Activated naive CD4-positive, alpha-beta T cell treated with anti-CD3 and anti-CD28 coated beads, Interleukin-2, amount 50 U/mL, for 24 hours (primary cell): ENCODE data around the gene FGF11.
"Not testable (repeated sequence)": the region's sequence is repeated elsewhere in the genome, so short reads cannot be mapped to it uniquely, and the experiment has no call there.

Experiments used
- H3K27ac Mint-ChIP-seq: one replicate; pipeline ENCODE4 v1.8.0; 2021; ENCODE audit warnings: mild to moderate bottlenecking, mixed read lengths
- H3K27me3 Mint-ChIP-seq: one replicate; pipeline ENCODE4 v1.8.0; 2021; ENCODE audit warnings: mixed read lengths
- H3K36me3 Mint-ChIP-seq: one replicate; pipeline ENCODE4 v1.8.0; 2021; ENCODE audit warnings: mixed read lengths
- H3K4me1 Mint-ChIP-seq: one replicate; pipeline ENCODE4 v1.8.0; 2021; ENCODE audit warnings: mixed read lengths
- H3K4me3 Mint-ChIP-seq: one replicate; pipeline ENCODE4 v1.8.0; 2021; ENCODE audit warnings: mild to moderate bottlenecking, mixed read lengths
- H3K9me3 Mint-ChIP-seq: one replicate; pipeline ENCODE4 v1.8.0; 2021; ENCODE audit warnings: mixed read lengths

The FGF11 gene

DNA sequence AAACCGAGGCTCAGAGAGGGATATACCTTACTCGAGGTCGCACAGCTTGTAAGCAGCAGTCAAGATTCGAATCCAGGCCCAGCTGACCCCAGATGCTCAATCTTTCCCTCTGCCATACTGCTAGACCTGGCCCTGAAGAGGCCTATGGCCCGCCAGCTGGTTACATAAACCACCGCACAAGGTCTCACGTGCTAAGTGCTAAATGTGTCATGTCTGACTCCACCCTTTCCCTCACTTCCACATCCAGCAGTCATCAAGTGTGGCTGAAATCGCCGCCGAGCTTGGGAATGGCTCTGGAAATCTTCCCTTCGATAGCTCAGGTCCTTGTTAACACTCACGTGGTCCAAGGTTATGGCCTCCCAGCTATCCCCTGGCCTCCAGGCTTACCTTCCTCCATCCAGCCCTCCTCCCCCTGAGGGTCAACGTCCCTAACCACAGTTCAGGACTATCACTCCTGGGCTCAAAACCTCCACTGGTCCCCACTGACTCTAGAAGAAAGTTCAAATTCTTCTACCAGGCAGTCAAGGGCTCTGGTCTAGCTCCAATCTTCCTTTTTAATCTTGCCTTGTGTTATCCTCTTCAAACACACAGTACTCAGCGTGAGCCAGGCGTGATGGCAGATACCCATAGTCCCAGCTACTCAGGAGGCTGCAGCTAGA is 36.6 kb downstream of the FGF11 start:
- Mint-ChIP-seq H3K9me3 (no peaks in the 10 kb centered on the region), H3K4me1 (peaks cover 62% of the 10 kb centered on the region), H3K27ac (peak overlapping the region; percentile 74), H3K27me3 (no peaks in the 10 kb centered on the region), H3K4me3 (no peak overlapping the region), H3K36me3 (no peaks in the 10 kb centered on the region)

DNA sequence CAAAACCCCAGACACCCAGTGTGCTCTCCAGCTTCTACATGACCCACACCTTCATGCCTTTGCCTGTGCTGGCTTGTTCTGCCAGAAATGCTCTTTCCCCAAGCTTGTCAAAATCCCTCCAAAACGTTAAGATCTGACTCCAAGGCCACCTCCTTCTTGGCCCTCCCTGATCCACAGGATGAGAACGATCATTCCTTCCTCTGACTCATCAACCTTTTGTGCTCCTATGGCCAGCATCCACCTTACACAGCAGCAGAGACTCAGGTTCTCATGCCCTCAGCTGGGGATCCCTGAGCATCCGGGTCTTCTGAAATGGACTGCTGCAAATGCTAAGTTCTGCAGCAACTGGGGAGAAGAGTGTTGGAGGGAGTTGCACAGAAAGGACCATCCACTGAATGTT is 37.2 kb downstream of the FGF11 start:
- H3K9me3 Mint-ChIP-seq, result no peaks in the 10 kb centered on the region
- H3K4me3 Mint-ChIP-seq, result peak overlapping the region; percentile 59
- H3K27ac Mint-ChIP-seq, result peak overlapping the region; percentile 74
- peaks cover 62% of the 10 kb centered on the region for H3K4me1 Mint-ChIP-seq
- no peaks in the 10 kb centered on the region for H3K36me3 Mint-ChIP-seq
- no peaks in the 10 kb centered on the region for H3K27me3 Mint-ChIP-seq

DNA sequence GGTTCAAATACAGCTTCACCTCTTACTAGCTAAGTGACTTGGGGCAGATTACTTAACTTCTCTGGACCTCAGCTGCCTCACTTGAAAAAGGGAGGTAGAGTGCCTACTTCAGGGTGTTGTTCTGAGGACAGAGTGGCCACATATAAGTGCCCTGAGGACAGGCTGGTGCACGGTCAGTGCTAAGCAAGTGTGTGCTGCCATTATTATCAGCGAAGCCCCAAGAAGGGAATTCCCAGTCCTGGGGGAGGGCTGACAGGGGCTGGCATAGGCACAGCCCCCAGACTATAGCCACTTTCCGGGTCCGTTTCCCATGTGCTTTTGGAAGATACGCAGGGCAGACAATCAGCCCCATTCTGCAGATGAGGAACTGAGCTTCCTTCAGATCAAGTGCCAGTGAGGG is 37.6 kb downstream of the FGF11 start:
- Mint-ChIP-seq H3K27me3 (no peaks in the 10 kb centered on the region), H3K27ac (peak overlapping the region; percentile 74), H3K4me3 (peak overlapping the region; percentile 90), H3K4me1 (peaks cover 62% of the 10 kb centered on the region), H3K36me3 (no peaks in the 10 kb centered on the region), H3K9me3 (no peaks in the 10 kb centered on the region)

DNA sequence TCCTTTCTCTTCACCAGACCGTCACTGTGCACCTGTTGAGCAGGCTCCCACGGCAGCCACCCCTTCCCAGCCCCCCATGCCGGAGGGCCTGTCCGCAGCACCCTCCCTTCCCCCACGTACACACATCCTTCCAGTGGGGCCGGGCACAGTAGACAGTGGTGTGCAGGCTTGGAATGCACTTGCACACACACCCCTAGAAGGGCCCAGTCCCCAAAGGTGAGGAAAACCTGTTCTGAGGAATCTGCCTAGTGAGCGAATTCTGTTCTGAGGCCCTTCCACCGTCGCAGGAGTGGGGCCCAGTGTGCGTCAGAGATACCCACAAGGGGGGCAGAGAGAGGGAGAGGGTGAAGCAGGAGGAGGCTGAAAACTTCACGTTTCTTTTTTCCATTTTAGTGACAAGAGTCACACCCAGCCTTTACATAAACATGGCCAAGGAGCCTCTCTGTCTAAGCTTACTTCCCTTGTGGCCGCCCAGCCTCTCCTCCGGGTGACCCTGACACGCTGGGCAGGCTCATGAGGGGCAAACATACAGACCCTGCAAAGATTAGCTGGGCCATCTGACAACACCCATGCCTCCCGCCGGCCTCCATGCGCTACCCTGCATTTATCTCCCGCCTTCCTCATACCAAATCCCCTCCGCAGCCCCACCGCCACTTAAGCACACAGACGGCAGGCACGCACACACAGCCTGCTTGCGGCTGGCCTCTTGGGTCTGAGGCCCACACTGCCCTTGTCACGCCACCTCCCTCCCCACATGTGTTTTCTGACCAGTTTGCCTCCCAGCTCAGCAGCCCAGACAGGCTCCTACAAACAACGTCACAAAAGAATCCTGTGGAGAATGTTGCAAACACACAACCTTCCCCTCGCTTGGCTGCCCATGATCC is 38.3 kb downstream of the FGF11 start:
- Mint-ChIP-seq H3K4me3 (peak overlapping the region; percentile 90), H3K27me3 (no peaks in the 10 kb centered on the region), H3K27ac (peak overlapping the region; percentile 90), H3K36me3 (no peaks in the 10 kb centered on the region), H3K9me3 (no peaks in the 10 kb centered on the region), H3K4me1 (peaks cover 66% of the 10 kb centered on the region)

DNA sequence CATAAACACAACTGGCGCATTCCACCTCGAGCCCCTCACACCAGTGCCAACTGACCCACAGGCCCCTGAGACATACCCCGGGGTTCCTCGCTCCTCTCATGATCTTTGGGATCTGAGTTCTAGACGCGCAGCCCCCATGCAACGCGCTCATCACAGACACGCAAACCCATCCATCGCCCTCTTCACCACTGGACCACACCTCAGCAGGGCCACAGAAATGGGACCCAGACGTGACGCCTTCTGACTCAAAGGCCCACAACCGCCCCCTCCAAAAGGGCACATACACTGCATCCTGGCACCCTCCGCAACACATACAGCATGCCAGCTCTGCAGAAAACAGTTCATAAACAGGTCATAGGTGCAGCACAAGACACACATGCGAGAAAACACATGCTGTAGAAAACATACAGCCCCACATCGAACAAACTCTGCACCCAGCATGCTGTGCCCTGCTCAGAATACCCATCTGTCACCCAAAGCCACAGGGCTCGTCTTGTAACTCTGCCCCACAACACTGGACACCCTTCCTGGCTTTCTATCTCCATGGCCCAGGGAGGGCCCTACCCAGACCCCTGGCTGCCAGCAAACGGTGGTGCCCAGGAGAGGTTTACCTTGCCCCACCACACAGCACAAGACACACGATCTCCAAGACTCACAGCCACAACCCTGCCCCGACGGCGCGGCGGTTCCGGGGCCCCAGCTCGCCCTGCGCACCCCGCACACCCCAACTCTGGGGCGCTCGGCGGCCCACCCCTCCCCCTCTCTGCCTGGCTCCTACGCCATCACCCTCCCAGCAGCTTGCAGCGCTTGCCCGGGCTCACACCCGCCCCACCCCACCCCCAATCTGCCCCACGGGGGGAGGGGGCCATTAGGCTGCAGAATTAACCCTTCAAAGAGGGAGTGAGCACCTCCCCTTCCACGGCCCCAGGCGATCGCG is 39.2 kb downstream of the FGF11 start:
- peaks cover 70% of the 10 kb centered on the region for H3K4me1 Mint-ChIP-seq
- H3K9me3 Mint-ChIP-seq, result no peaks in the 10 kb centered on the region
- peak overlapping the region; percentile 90 for H3K27ac Mint-ChIP-seq
- no peaks in the 10 kb centered on the region for H3K36me3 Mint-ChIP-seq
- no peaks in the 10 kb centered on the region for H3K27me3 Mint-ChIP-seq
- H3K4me3 Mint-ChIP-seq, result peak overlapping the region; percentile 90

DNA sequence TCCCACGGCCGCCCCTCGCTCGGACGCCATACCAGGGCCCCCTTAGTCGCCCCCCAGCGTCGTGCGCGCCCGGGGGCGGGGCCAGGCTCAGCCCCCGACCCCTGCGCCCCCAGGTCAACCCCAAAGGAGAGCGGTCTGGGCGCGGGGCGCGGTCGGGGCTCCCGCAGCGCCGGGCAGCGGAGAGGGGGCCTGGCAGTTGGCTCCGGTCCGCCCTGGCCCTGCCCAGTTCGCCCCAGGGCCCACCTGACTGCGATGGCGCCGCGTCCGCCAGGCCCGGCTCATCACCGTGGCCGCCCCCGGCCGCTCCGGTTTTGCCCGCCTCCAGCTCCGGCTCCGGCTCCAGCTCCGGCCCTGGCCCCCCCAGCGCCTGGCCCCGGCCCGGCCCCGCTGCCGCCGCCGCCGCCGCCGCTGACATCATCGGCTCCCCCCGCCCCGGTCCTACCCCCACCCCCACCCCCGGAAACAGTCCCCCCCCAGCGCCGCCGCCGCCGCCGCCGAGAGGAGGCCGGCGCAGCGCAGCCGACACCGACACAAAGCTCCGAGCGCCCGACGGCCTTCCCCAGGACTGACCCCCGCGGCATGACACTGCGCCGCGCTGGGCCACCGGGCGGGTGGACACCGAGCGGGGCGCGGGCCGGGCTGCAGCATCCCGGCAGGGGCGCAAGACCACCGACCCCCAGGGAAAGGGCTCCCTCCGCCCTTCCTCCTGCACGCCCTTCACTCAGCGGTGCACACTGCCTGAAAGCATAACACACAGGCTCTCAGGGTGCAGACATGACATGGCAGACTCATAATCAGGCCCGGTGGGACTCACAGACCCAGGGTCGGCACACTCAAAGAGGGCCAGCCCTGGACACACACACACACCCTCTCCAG is 40.1 kb downstream of the FGF11 start, which contains the start of gene ZBTB4:
Gene ZBTB4 (minus strand): TSS at position 419 of the 876 bp plus-strand sequence. CDS start 12,830 bp downstream, outside the sequence.
- no peaks in the 10 kb centered on the region for H3K36me3 Mint-ChIP-seq
- no peaks in the 10 kb centered on the region for H3K27me3 Mint-ChIP-seq
- peak within 1 kb of the TSS; percentile 96 for H3K27ac Mint-ChIP-seq
- H3K4me3 Mint-ChIP-seq, result peak within 1 kb of the TSS; percentile 92
- no peaks in the 10 kb centered on the region for H3K9me3 Mint-ChIP-seq
- peaks cover 71% of the 10 kb centered on the region for H3K4me1 Mint-ChIP-seq

DNA sequence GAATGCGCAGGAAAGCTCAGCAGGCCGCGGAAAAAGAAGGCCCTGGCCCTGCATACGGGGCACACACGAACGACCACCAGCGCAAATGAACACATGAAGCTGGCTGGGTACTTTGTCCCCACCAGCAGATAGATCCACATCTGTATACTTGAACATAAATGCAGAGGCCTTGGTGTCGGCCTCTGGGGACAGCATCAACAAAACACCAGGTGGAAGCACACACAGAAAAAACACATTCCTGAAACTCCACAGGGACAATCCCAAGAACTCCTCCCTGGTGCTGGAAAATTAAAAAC is 40.7 kb downstream of the FGF11 start:
- Mint-ChIP-seq H3K27me3 (no peaks in the 10 kb centered on the region), H3K9me3 (no peaks in the 10 kb centered on the region), H3K4me3 (peak overlapping the region; percentile 92), H3K36me3 (peaks cover 3% of the 10 kb centered on the region), H3K27ac (peak overlapping the region; percentile 96), H3K4me1 (peaks cover 76% of the 10 kb centered on the region)

DNA sequence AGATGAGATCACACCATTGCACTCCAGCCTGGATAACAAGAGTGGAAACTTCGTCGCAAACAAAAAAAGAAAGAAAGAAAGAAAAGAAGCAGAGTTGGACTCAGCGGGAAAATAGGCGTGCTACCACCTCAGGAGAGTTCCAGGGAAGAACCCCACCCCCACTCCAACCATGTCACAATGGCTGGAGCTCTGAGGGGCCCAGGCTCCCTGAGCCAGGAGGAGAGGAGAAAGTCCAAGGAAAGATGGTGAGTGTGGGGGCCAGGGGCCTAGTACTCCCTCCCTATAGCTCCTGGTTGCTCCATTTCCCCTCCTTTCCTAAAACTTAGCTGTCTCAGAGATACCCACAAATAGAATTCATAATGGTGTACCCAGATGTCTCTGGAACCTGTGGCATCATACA is 42.0 kb downstream of the FGF11 start, which contains the start of gene SLC35G6:
Gene SLC35G6 (plus strand): TSS at position 172 of the 400 bp plus-strand sequence. CDS start 71 bp downstream, at position 243.
- Mint-ChIP-seq H3K4me3 (peak within 1 kb of the TSS; percentile 99), H3K4me1 (peaks cover 78% of the 10 kb centered on the region), H3K27ac (peak within 1 kb of the TSS; percentile 99)
- not testable (repeated sequence) for H3K9me3 Mint-ChIP-seq, H3K27me3 Mint-ChIP-seq, H3K36me3 Mint-ChIP-seq

DNA sequence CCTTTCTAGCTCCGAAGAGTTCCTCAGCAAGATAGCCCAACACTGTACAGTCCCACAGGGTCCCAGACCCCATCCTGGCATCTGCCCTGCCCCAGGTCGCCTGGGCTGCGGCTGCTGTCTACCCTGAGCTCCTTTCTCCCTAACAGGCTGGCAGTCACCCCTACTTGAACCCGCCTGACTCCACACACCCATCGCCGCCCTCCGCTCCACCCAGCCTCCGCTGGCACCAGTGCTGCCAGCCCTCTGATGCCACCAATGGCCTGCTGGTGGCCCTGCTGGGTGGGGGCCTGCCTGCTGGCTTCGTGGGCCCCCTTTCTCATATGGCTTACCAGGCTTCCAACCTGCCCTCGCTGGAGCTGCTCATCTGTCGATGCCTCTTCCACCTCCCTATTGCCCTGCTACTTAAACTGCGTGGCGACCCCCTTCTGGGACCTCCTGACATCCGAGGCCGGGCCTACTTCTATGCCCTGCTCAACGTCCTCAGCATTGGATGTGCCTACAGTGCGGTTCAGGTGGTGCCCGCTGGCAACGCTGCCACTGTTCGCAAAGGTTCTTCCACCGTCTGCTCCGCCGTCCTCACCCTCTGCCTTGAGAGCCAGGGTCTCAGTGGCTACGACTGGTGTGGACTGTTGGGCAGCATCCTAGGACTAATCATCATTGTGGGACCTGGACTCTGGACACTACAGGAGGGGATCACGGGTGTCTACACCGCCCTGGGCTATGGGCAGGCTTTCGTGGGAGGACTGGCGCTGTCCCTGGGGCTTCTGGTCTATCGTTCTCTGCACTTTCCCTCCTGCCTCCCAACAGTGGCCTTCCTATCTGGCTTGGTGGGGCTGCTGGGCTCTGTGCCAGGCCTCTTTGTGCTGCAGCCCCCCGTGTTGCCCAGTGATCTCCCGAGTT is 42.8 kb downstream of the FGF11 start:
- not testable (repeated sequence) for H3K27me3 Mint-ChIP-seq, H3K36me3 Mint-ChIP-seq, H3K9me3 Mint-ChIP-seq
- Mint-ChIP-seq H3K27ac (peak overlapping the region; percentile 99), H3K4me1 (peaks cover 75% of the 10 kb centered on the region), H3K4me3 (peak overlapping the region; percentile 99)

DNA sequence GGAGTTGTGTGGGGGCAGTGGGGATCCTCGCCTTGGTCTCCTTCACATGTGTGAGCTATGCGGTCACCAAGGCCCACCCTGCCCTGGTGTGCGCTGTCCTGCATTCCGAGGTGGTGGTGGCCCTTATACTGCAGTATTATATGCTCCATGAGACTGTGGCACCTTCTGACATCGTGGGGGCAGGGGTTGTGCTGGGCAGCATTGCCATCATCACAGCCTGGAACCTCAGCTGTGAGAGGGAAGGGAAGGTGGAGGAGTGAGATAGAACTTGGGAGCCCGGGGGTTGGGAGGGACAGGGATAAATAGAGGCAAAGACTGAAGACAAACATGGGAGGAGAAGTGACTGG is 43.4 kb downstream of the FGF11 start:
- Mint-ChIP-seq H3K4me1 (peaks cover 75% of the 10 kb centered on the region), H3K4me3 (peak overlapping the region; percentile 99), H3K27ac (peak overlapping the region; percentile 99)
- H3K36me3 Mint-ChIP-seq, H3K9me3 Mint-ChIP-seq, H3K27me3 Mint-ChIP-seq: not testable (repeated sequence)

DNA sequence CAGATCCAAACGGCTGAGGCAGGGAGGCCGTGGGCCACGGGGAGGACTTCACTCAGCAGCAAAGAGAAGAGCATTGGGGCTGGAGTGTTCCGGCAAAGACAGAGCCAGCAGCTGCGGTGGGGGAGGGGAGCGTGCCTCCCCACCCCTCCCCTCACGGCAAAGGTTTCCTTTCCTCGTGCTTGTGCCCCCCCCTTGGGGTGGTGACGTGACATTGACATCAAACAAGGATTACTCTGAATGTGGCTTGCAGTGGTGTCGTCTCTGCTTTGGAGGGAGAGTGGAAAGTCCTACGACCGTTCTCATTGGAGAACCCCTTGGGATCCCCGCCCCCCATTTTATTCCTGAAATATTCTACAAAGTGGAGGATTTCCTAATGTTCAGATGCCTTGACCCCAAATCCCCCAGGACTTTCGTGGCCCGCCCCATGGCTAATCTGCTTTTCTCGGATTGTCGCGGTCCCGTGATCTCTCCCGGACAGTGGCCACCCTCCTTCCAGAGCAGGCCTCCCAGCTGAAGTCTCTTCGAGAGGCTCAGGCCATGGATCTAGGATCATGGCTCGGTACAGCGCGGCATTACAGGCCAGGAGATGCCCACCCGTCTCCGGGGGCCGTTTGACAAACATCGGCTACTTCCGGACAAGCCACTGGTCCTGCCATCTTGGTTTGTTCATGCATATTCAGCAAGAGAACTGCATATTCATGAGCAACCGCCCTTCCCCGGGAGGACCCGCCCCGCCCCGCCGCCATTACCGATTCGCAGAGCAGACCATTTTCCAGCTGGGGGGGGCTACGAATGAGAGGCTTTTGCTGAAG is 44.1 kb downstream of the FGF11 start:
- peak overlapping the region; percentile 99 for H3K4me3 Mint-ChIP-seq
- H3K4me1 Mint-ChIP-seq, result peaks cover 72% of the 10 kb centered on the region
- no peaks in the 10 kb centered on the region for H3K27me3 Mint-ChIP-seq
- no peaks in the 10 kb centered on the region for H3K9me3 Mint-ChIP-seq
- H3K36me3 Mint-ChIP-seq, result peaks cover 6% of the 10 kb centered on the region
- peak overlapping the region; percentile 99 for H3K27ac Mint-ChIP-seq

DNA sequence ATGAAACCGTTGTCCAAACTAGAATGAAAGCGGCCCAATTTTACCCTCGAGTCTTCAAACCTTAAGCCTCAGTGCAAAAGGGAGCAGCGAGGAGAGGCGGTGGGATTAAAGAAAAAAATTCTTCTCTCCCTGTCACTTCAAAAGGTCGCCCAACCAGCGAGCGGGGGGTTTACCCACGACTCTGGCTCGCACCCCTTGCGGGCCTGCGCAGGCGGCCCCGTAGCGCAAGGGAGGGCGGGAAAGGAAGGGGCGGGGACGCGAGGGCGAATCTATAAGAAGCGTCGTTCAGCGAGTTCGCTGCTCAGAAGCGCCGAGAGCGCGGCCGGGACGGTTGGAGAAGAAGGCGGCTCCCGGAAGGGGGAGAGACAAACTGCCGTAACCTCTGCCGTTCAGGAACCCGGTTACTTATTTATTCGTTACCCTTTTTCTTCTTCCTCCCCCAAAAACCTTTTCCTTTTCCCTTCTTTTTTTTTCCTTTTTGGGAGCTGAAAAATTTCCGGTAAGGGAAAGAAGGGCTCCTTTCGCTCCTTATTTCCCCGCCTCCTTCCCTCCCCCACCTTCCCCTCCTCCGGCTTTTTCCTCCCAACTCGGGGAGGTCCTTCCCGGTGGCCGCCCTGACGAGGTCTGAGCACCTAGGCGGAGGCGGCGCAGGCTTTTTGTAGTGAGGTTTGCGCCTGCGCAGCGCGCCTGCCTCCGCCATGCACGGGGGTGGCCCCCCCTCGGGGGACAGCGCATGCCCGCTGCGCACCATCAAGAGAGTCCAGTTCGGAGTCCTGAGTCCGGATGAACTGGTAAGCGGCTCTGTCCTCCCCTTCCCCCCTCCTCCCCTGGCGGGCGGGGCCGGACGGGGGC is 45.0 kb downstream of the FGF11 start, which contains the start of gene POLR2A:
Gene POLR2A (plus strand): TSS at position 300 of the 852 bp plus-strand sequence.
- Mint-ChIP-seq H3K36me3 (peaks cover 6% of the 10 kb centered on the region), H3K9me3 (no peaks in the 10 kb centered on the region), H3K4me1 (peaks cover 76% of the 10 kb centered on the region), H3K27me3 (no peaks in the 10 kb centered on the region), H3K4me3 (peak within 1 kb of the TSS; percentile 99), H3K27ac (peak within 1 kb of the TSS; percentile 99)
